Activated CD8-positive, alpha-beta memory T cell treated with anti-CD3 and anti-CD28 coated beads for 48 hours (primary cell): ENCODE data around the gene DSCAML1.
"Not testable (repeated sequence)": the region's sequence is repeated elsewhere in the genome, so short reads cannot be mapped to it uniquely, and the experiment has no call there.

Source experiments
- DNase-seq, 3 experiments: peaks; one replicate each; pipeline ENCODE4 v3.0.0-alpha.2; 2020; ENCODE audit warnings: low read depth in 2 of 3, low spot score in 2 of 3

Gene DSCAML1

DNA sequence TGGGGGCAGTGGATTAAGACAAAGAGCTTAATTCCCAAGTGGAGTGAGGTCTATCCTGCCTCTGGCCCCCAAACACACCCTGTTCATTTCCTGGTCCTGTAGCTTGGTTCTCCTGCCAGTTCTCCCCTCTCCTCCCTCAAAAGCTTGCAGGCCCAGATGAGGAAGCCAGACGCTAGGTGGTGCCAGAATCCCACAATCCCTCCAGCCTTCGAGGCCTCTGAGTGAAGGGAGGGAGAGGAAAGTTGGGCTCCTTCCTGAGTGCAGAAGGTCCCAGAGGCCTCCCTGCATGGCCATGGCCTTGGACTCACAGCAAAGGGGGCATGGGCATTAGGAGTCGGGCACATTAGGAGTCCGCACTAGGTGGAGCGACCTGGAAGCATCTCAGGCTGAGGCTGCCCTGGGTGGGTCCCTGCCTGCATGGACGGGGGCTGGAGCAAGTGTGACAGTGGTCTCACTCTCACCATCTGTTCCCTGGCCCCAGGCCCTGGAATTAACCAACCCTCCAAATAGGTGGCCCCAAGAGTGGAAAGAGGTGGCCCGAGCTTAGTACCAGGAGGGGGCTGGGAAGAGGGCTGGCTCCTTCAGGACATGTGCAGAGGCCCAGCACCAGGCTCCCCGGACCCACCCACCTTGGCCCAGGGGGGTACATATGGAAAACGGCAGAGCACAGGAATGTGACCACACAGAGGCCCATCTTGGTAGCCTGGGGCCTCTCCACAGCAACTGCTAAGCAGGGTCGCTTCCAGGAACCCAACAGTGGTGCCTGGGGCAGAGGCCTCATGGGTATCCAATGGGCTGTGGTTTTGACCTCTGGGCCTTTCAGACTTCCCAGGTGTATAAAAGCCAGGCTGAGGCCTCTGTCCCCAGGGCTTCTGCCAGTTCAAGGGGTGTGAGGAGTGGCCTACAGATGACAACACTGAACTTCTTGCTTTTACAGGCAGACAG lies 22.4 kb upstream of the DSCAML1 start:
- DNase-seq = no peak

DNA sequence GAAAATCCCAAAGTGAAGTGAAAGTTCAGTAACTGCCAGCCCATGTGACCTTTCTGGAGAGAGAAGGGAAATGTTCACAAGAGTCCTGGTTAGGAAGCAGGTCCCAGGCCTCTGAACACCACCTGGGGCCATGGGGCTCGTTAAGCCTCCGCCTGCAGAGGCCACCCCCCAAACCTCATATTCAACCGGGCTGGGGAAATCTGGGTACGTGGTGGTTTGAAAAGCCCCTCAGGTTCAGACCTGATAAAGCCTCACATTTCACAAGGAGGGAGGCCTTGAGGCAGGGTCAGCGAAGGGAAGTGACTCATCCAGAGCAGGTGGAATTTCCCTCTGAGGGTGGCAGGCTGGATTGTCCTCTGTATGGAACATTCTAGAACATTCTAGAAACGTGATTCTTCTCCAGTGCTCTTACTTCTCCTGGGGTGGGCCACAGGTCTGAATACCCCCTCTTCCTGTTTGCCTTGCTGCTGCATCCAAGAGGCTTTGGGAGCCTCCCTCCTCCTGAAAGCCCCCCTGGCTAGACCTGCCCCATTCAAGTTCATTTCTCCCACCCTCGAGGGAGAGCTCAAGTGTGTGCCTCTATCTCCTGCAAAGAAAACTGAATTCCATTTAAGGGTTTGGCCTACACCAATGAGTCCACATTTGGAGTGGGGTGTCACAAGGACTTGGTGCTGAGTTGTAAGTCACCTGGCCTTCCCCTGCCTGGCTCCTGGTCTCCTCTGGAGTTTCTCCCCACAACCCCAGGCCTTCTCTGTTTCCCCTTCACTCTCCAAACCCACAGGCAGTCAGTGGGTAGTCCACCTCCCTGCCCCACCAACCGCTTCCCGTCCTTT lies 21.2 kb upstream of the DSCAML1 start:
- peak in 2 of 3 experiments; percentile 44 to 53 for DNase-seq

DNA sequence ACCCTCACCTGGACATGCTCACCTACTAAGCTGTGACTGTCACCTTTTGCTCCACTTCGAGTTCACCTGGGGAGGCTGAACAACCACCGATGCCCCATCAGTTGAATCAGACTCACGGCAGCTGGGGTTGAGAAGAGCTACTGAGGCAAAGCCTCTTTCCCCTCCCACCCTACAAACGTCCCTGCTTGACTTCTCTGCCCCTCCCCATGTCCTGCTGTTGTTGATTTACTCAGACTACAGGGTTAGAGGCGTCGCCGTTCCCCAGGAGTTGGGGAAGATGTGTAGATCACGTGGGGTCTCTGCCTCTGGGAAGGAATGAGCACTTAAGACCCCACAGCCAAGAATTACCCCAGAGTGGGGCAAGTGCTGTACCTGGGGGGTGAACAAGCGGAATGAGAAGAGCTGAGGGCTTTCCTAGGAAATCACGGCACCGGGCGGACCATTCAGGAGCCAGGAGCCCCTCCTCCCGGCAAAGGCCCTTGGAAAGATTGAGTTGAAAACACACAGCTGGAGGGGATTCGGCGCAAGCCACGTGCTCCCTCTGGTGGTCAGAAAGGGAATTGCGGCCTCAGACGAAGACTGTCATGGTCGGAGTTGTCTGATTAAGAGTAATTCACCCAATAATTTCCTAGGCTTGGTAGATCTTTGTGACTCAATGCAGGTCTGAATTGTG lies 20.5 kb upstream of the DSCAML1 start:
- DNase-seq = peak; percentile 84 to 94 (median 93)

DNA sequence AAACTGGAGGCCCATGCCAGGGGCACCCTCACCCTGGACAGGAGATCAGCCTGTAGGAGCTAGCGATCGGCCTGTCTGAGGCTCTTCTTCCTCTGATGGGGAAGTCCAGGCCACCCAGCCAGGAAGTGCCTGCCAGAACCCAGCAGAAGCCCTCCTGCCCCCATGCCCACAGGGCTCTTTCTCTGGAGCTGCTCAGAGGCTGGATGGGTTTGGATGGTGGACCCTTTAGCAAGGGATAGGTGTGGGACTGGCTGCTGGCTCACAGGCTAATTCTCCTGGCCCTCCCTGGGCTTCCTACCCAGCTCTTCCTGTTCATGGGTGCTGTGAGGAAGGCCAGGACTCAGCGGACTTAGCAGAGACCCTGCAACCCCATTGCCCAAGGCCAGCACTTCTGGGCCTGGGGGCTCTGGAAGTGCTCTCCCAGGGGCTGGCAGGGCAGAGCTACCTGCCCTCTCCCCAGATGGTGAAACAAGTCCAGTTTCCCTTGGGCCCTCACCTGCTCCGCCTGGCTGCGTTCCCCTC lies 19.9 kb upstream of the DSCAML1 start:
- no peak for DNase-seq

DNA sequence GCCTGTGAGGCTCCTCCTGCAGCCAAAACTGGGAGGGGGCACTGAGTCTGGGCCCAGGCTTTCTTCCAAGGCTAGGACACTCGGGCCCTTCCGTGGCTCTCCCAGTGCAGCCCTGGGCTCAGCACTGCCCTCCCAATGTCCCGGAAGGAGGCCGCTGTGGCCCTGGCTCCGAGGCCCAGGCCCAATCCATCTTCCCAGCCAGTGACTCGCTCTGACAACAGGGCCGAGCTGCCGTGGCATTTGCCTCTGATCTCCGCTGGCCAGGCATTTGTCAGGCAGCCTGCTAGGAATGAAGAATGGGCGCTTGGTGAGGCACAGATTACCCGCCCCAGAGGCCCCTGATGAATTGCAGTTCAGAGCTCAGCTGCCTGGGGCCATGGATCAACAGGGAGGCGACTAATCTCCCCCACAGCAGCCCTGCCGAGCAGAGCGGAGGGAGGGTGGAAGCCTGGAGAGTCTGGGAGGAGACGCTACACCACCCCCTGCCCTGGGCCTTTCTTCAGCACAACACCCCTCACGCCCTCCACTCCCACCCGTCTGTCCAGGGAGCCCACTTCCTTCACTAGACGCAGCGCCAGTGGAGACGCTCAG lies 19.2 kb upstream of the DSCAML1 start:
- DNase-seq = no peak

GRCh38 chr11:117815262-117815803 lies 18.3 kb upstream of the DSCAML1 start:
- DNase-seq = peak in 2 of 3 experiments; percentile 37 to 53

- peak; percentile 67 to 71 (median 70) for DNase-seq
Measured at GRCh38 chr11:117814766-117815261, 17.8 kb upstream of the DSCAML1 start.

GRCh38 chr11:117814204-117814765 lies 17.3 kb upstream of the DSCAML1 start:
- no peak for DNase-seq

DNA sequence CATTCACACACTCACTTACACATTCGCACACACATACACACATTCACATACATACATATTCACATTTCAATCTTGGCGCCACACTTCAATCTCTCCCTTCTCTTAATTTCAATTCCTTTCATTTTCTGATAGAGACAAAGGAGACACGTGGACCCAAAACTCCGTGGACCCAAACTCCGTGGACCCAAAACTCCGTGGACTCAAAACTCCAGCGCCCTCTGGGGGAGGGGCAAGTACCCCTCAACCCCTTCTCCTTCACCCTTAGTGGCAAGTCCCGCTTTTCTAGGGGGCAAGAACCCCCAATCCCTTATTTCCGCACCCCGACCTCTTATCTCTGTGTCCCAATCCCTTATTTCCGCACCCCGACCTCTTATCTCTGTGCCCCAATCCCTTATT lies 13.0 kb upstream of the DSCAML1 start:
- not testable (repeated sequence) for DNase-seq

DNA sequence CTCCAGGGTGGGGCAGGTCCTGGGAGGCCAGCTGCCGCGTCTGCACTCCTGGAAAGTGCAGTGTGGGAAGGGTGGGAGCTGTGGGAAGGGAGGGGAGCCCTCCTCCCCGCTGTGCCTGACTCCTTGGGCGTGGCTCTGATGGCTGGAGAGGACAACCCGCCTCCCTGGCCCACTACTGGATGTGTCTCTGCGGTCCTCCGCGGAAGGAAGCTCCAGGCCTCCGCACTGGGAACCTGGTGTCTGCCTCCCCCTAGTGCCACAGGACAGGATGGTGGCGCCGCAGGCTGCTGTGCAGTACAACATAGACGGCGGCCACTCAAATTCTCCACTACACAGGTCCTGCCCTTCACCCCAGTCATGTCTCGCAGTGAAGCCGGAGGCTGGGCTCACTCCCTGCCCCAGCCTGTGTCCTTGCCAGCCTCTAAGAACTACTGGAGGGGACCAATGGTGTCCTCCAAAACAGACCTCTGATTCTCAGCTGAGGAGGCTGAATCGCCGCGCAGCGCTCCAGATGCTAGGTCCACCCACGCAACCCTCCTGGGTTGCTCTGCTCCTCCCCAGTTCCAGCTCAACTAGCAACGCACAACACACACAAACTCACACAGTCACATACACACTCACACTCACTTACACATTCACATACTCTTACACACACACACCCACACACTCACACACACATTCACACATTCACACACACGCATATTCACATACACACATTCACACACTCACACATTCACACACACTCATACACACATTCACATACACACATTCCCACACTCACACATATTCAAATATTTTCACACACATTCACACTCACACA lies 12.4 kb upstream of the DSCAML1 start:
- DNase-seq = no peak

DNA sequence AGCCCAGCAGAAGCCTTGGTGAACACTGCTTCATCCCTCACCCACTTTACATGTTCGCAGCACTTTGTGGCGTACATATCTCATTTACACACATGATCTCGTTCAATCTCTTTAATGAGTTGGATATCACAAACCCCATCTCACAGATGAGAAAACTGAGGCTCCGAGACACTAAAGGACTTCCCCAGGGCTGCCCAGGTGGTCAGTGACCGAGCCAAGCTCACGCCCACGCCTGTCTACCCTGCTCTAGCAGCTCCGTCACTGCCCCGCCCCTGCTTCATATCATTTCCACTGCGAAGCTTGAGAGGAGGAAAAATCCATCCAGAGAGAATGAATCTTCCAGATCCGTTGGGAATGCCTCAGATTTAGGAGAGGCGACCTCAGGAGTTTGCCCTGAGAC lies 11.8 kb upstream of the DSCAML1 start:
- no peak for DNase-seq

DNA sequence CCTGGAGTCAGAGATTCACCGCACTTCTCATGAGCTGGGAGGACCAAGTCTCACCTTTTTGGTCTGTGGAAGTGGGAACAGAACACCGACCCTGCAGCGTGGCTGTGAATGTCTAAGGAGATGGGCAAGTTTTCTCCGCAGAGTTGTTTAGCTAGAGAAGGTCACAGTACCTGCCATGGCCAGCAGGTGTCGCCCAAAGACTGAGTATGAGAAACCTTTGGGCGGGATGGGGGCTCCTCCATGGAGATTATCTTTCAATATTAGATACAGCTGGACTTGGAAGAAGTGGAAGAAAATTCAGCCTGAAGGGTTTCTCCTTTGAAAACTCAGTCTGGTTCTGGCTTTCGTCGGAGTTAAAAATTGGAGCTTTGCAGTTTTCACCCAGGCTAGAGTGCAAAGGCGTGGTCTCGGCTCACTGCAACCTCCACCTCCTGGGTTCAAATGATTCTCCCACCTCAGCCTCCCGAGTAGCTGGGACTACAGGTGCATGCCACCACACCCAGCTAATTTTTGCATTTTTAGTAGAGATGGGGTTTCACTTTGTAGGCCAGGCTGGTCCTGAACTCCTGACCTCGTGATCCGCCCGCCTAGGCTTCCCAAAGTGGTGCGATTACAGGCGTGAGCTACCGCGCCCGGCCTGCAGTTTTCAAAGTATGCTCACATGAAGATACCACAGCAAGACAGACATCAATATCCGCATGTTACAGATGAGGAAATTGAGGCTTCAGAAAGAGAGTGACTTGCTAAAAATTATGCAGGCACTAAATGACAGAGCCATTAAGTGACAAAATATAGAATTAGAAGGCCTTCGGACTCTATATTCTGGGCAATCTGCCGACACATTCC lies 10.7 kb upstream of the DSCAML1 start:
- peak in 1 of 3 experiments; percentile 79 for DNase-seq

GRCh38 chr11:117806846-117807245 lies 9.8 kb upstream of the DSCAML1 start:
- DNase-seq = no peak

- DNase-seq = no peak
Measured at GRCh38 chr11:117805045-117805444, 8.0 kb upstream of the DSCAML1 start.

- no peak for DNase-seq
Measured at GRCh38 chr11:117803896-117804295, 6.9 kb upstream of the DSCAML1 start.

DNA sequence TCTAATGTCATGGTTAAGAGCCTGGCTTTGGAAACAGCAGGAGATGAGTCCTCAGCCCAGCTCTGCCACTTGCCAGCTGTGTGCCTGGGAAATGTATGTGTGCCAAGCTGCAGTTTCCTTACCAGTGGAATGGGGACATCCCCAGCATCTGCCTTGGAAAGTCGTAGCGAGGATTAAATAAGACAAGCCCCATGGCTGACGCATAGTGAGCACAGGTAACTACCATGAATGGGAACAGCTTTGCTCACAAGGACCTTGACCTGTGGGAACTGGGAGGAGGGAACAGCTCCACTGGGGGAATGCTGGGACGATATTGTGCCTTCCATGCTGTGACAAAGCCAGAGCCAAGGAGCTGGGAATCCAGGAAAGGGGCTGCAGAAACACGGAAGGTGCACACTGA lies 2.6 kb upstream of the DSCAML1 start:
- DNase-seq = no peak

GRCh38 chr11:117796456-117796871 lies 552 bp downstream of the DSCAML1 start:
- no peak for DNase-seq
